Middle frontal gyrus (tissue), 1 donor: Measurements from ENCODE around the gene FITM2.
"Not testable (repeated sequence)": the region's sequence is repeated elsewhere in the genome, so short reads cannot be mapped to it uniquely, and the experiment has no call there.

Source experiments
- DNase-seq: peaks from one replicate; pipeline ENCODE4 v3.0.0-alpha.2; 2015; ENCODE audit warnings: low spot score; ENCODE audit errors: extremely low spot score

FITM2 gene

DNA sequence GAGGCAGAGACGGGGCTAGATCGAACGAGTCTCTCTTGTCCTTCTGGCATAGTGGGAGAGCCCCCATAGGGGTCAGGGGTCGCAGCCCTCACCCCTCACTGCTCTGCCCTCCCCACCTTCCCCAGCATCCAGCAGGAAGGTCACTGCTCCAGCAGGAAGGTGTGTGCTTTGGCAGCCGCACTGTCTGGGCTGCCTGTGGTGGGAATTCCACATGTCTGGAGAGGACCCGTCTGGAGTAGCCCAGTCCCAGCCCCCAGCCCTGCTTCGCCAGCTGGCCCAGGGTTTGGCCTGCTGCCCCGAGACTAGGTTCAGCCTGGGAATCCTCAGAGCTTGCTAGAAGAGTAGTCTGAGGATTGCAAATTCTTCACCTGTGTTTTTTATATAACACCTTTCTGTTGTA, 23.3 kb upstream of the FITM2 start:
- DNase-seq, result no peak

DNA sequence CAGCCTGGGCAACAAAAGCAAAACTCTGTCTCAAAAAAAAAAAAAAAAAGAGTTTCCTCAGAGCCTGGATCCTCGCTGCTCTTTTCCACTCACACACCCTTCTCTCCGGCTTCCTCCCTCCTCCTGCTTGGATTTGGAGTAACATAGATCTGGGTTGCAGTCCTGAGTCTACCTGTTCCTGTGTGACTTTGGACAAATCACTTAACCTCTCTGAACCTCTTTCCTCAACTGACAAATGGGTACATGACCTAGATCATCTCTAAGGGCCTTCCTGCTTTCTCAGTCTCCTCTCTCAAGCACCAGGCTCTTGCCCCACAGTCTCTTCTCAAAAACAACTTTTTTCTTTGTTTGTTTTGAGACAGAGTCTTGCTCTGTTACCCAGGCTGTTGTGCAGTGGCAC, 20.2 kb upstream of the FITM2 start:
- no peak for DNase-seq

DNA sequence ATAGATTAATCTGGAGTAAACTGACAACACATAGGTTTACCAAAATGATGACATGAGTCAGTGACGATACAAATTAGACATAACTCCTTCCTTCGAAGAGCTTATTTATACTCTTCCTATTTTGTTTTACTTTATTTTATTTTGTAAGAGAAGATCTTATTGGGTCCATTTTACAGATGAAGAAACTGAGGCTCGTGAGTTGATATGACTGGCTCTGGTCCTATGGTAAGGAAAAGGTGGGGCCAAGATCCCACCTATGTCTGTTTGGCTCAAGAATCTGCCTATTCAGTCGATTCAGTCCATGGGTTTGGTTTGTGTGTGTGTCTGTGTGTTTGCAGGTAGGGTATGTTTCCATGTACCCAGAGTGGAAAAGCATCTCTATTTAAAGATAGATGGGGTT, 17.4 kb upstream of the FITM2 start:
- no peak for DNase-seq

DNA sequence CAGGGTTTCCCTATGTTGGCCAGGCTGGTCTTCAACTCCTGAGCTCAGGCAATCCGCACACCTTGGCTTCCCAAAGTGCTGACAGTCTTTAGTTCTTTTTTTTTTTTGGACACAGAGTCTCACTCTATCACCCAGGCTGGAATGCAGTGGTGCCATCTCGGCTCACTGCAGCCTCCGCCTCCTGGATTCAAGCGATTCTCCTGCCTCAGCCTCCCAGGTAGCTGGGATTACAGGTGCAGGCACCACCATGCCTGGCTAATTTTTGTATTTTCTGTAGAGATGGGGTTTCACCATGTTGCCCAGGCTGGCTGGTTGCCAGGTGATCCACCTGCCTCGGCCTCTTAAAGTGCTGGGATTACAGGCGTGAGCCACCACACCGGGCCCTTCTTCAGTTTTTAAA, 16.7 kb upstream of the FITM2 start:
- not testable (repeated sequence) for DNase-seq

DNA sequence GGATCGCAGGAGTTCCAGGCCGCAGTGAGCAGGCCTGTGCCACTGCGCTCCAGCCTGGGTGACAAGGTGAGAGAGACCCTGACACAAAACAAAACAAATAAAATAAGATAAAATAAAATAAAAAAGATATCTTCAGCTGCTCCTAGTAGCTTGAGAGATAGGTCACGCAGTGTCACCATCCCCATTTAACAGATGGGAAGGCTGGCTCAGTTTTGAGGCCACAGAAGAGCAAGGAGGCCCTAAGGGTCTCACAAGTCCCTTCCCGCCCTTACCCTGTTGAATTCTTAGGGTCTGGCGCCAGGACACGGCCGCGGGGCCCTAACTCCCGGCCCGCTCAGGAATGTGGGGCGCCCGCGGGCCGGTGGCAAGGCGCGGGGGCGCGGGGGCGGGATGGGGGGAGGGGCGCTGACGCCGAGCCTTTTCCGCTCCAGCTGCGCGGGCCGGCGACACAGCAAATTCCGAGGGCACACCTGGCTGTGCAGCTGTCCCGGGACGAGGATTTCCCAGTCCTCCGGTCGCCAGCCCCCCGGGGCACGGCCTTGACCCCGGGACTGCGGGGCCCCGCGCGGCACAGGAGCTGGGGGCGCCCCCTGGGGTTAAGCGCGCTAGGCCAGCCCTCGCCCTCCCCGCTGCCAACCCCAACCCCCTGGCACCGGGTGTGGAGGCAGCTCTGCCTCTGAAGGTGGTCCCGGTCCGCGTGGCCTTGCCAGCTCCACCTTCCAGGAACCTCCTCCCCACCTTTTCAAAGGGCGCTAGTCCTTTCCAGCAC, 15.6 kb upstream of the FITM2 start:
- no peak for DNase-seq

DNA sequence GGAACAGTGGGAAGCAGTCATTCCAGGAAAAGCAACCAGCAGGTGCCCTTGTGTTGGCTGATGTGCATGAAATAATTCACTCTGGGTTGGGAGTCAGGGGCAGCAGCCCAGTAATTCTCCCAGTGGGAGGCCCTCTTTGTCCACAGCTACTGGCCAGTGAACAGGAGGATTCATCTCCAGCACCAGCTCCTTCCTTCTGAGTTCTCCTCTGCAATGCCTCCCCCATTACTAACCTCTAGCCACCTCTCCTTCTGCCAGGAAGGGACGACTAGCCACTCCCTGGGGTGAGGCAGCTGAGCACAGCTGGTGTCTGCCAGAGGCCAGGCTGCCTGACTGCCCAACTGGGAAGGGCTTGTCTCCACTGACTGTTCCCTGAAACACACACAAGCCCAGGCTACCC, 13.3 kb upstream of the FITM2 start:
- DNase-seq, result no peak

DNA sequence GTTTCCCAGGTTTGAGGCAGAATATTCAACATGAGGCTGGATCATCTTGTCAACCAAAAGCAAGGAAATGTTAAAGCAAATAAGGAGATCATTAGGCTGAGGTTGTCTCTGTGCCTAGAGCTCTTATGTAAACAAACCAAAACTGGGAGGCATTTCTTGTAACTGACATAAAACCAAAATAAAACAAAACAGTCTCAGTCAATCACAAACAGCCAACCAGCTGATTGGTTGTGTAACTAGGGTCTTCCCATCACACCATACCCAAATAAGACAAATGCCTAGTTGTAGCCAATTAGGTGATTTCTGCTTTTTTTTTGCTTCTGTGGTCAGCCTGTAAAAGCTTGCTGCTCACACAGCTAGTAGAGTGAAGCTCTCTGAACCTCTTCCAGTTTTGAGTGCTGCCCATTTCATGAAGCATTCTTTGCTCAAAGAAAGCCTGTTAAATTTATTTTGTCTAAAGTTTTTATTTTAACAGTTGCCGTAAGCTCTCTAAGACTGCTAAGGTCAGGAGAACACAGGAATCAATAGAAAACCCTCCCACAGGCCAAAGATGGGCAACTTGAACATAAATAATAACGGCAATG, 8.9 kb upstream of the FITM2 start:
- no peak for DNase-seq

DNA sequence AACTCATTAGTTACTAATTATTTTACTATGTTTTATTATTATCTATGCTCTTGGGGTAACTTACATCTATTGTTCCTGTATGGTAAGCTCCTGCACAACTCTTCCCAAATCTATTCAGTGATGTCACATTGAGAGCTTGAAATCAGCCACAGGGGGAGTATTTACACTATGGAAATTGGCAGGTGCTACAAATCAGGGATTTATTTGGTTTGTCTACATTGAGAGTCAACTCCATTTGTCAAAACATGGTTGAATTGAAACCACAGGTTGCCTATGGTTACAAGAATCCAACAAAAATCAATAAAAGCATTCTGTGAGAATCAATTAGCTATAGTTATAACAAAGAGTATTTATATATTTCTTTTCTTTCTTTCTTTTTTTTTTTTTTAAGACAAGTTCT, 3.9 kb upstream of the FITM2 start:
- no peak for DNase-seq

DNA sequence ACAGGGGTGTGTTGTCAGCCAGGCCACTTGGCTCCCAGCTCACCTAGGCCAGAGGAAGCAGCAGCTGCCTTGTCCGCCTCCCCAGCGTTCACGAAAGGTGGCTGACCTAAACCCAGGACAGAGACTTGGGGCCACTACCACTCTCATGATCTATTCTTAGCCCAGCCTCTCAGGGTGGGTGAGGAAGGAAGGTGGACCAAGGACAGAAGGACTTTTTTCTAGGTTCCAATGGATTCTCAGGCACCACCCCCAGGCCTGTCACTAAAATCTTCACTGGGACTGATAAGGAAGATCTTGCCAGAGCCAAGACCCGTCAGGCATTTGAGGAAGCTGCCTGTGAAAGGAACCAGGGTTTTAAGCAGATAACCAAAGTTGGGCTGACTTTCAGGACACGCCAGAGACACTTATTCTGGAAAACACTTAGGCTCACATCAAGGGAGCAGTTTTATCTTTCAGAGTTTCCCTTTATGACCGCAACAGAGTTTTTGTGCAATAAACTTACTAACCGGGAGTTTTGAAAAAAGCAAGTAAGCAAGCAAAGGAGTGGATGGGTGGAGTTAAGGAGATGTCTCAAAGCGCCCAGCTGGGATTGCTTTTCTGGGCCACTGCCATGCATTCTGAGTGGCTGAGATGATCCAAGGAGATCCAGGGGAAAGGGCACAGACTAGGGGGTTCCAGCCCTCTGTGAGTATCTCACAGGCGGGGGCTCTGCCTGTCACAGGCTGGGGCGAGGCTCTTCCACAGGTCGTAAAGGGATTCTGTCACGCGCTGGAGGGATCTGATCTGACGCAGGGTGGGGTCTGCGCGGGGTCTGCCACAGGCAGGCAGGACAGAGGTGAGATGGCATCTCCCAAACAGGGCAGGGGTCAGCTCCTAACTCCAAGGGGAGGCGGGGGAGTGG, 989 bp downstream of the FITM2 start:
- DNase-seq, result no peak

DNA sequence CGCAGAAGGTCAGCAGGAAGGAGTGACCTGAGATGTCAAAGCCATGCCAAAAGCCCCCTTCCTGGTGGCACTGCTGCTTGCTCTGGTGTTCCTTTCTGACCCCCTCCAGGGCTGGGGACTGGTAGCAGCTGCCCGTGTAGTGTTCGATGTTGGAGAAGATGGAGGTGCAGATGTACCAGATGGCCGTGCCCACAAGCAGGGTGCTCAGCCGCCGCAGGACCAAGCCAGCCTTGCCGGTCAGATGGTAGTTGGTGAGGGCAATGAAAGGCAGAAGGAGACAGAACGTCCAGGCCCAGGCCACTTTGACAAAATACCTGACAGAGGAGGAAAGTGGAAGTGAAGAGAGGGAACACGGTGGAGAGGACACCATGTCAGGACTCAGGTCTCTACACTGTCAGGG, 4.1 kb downstream of the FITM2 start:
- no peak for DNase-seq

DNA sequence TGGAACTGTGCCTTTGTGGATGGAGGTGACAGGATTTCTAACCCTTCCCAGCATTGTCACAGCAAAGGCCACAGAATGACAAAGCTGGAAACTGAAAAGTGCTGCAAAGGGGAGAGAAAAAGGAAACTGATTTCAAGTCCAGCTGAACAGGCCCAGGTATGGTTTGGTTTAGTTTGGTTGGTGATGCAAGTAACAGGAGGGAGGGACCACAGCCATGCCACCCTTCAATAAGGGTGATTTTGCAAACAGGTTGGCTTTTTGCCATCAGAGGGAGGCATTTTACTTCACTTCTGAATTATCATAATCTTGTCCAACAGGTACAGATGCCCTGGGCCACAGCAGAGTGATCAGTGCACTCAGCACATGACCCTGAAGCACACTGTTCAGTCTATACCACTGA, 6.6 kb downstream of the FITM2 start:
- DNase-seq, result no peak

DNA sequence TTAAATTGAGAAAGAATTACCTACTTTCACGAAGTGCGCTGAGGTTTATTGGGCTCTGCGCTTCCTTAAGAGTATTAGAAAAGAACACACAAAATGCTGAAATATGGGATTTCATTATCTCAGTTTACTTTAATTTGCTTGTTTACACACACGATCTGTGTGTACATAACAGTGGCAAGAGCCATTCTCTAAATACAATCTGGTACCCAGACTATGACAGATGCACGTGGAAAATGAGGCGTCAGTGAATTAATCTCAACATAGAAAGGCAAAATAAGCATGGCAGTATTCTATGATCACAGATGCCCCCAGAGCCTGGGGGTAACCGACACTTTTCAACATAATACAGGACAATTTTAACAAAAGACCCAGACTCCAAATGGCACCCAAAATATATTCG, 8.3 kb downstream of the FITM2 start:
- no peak for DNase-seq

DNA sequence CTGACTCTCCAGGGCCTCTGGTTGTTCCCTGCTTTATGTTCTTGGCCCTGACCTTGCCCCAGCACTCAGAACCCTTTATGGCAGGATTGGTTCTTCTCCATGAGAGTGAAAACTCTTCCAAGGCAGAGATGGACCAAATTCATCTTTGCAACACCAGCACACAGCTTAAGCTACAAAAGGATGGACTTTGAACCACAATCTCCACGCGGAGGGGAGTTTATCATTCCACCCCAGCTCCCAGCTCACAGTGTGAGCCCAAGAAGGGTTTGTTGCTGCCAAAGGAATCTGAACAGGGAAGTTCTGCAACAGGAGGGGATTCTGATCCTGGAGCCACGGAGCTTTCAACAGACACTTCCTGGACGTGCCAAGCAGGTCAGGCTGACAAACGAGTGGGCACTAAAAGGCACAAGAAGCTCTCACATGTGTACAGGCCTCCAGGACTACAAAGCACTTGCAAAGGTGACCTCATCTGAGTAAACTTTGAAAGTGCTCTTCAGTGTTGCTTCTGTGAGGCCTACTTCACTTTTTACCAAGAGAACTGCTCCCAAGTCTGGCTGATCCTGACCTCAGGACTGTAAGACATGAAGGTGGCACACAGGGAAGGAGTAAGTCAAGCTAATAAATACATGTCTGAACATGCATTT, 8.9 kb downstream of the FITM2 start:
- DNase-seq, result no peak

DNA sequence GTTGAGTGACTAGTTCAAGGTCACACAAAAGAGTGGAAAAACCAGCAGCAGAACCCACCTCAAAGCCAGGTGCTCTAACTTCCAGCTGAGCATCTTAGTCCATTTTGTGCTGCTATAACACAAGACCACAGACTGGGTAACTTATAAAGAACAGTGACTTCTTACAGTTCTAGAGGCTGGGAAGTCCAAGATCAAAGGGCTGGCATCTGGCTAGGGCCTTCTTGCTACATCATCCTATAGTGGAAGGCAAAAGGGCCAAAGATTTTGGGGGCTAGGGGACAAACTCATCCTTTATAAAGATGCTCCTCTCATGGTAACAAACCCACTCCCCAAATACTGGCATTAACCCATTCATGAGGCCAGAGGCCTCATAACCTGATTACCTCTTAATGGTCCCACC, 9.7 kb downstream of the FITM2 start:
- DNase-seq, result no peak

DNA sequence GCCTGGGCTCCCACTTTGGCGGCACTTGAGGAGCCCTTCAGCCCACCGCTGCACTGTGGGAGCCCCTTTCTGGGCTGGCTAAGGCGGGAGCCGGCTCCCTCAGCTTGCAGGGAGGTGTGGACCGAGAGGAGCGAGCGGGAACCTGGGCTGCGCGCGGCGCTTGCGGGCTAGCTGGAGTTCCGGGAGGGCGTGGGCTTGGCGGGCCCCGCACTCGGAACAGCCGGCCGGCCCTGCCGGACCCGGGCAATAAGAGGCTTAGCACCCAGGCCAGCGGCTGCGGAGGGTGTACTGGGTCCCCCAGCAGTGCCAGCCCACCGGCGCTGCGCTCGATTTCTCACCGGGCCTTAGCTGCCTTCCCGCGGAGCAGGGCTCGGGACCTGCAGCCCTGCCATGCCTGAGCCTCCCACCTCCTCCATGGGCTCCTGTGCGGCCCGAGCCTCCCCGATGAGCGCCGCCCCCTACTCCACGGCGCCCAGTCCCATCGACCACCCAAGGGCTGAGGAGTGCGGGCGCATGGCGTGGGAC, 11.9 kb downstream of the FITM2 start:
- not testable (repeated sequence) for DNase-seq

DNA sequence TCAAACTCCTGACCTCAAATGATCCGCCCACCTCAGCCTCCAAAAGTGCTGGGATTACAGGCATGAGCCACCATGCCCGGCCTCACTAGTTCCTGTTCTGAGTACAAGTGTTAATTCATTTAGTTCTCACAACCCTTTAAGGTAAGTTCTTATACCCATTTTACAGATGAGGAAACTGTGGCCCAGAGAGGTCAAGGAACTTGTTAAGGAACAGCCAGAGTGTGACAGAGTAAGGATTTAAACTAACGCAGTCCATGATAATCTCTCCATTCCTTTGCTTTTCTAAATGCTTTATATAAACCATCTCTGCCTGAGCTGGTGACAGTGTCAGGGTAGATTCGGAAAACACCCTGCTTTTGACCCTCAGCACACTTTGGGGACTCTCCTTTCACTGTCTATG, 13.3 kb downstream of the FITM2 start:
- DNase-seq, result no peak

DNA sequence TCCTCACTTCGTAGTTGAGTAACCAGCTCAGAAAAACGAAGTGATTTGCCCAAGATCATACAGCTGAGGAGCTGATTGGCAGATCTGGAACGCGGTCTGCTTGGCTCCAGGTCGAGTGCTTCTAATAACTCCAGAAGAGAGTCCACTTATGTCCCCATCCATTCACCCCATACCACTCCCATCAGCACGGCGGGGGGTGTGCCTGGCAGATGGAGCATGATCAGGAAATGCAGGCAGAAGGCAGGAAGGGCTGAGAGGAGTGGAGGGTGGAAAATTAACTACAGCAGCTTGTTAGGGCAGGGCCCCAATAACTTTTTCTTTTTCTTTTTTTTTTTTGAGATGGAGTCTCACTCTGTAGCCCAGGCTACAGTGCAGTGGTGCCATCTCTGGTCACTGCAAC, 15.0 kb downstream of the FITM2 start:
- DNase-seq, result no peak

DNA sequence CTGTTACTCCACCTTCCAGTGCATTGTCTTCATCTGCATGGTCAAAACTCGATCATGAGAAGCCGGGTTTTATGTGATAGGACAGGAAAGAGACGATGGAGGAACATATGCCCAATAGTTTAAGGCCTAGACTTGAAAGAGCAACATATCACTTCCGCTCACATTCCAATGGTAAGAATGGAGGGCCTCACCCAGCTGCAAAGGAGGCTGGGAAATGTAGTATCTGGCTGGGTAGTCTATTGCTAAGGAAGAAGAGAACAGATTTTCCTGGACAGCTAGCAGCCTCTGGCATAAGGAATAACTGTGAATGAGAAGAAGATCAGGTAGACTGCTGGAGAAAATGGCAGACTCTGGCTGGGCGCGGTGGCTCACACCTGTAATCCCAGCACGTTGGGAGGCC, 19.2 kb downstream of the FITM2 start:
- no peak for DNase-seq

DNA sequence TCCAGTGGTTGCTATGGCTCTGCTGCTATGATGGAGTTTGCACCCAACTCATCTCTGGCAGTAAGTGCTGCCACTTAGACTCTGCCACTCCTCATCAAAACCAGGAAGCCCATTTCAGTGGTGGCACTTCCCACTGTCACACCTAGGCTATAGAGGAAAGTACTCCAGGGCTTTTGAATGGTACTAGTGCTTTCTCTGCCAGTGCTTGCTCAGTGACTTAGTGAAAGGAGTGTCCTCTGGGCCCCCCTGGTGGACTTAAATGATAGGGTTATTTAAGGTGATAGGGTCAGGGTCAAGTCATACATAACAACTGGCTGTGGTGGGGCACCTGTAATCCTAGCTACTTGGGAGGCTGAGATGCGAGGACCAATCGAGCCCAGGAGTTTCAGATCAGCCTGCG, 22.8 kb downstream of the FITM2 start:
- no peak for DNase-seq

DNA sequence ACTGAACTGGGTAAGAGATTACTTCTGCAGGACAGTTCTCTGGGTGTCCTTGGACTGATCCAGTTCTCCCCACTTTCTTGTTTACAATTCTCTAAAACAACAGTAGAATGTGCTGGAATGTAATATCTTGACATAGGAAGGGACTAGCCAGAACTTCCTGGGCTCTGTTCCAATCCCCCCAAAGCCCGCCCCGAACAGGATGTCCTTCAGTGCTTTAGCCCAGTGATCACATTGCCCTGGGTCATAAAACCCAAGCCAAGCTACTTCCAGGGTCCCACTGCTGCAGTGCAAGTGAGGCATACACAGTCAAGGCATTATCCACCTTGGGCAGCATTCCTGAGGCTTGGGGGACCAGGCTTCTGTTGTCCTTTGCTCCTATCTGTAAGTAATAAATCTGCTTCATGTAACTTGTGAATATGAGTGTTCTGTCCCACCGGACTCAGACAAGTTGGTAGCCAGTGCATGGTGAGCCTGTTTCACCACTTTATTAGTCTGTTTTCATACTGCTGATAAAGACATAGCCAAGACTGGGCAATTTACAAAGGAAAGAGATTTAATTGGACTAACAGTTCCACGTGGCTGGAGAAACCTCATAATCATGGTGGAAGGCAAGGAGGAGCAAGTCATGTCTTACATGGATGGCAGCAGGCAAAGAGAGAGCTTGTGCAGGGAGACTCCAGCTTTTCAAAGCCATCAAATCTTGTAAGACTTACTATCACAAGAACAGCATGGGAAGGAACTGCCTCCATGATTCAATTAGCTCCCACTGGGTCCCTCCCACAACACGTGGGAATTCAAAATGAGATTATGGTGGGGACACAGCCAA, 23.5 kb downstream of the FITM2 start:
- DNase-seq, result no peak

DNA sequence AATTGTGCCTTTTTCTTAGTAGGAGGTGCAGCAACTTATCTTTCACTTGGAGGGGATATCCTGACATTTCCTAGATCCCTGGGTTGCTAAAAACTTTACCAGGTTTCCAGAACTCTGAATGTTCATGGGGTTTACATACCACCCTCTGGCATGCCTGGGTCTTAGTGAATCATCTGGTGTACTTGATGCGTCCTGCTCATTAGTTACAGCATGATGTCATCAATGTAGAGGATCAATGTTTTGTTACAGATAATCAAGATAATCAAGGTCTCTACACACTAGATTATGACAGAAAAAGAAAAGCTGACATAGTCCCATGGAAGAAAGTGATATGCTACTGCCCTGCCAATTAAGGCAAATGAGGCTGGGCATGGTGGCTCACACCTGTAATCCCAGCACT, 27.0 kb downstream of the FITM2 start:
- no peak for DNase-seq
